ENCODE data around the gene APOO.

DNA sequence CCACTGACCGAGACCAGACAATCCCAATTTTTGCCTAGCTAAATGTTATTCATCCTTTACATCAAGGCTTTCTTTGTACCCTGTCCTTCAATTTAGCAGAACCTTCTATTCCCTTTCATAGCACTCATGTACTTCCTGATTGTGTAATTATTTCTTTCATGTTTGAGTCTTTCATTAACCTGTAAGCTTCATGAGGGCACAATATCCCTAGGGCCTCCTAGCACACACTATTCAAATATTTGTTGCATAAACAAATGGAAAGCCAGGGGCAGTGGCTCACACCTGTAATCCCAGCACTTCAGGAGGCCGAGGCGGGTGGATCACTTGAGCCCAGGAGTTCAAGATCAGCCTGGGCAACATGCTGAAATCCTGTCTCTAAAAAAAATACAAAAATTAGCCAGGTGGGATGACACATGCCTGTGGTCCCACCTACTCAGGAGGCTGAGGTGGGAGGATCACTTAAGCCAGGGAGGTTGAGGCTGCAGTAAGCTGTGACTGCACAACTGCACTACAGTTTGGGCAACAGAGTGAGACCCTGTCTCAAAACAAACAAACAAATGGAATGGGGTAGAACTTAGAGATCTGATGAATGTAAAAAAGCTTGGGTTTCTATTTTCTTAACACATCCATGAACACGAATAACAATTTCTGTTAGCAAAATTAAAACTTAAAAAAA lies 65.8 kb downstream of the APOO start:
- TF ChIP-seq POLR2A (IDR thresholded peaks at IDR 0.05) (no peak), CTCF (IDR thresholded peaks at IDR 0.05 in 8 of 11, conservative IDR thresholded peaks at IDR 0.05 in 3 of 11) (no peak), POLR2AphosphoS5 (IDR thresholded peaks at IDR 0.05) (no peak)

Data from spleen (tissue), 7 donors.